ENCODE measurements around the gene IGFL3. TPM values are rescaled to one million over a fixed set of nuclear protein-coding genes. Genes with fewer than 3 reads are reported as not detected.

The IGFL3 gene
- total and polyA plus RNA-seq, 2 donors (not counting 1 experiment from before 2014, with no cell fraction given): not detected

GRCh38 chr19:46076031-46076880 lies 48.2 kb downstream of the IGFL3 start:
- Histone ChIP-seq H3K79me2 (ENCODE audit: control insufficient read depth, insufficient read depth, low read length) (no peaks in the 10 kb centered on the region), H3K27me3 (ENCODE audit: control insufficient read depth, insufficient read depth, low read length) (peaks cover 20% of the 10 kb centered on the region), H3K4me3 (replicated peaks in 1 of 4; ENCODE audit: control extremely low read depth in 1 of 4, insufficient read depth in 1 of 4, low read depth in 3 of 4, low read length in 4 of 4) (no peak overlapping the region), H3K9ac (ENCODE audit: insufficient read depth, low read length) (no peak overlapping the region), H3K27ac (ENCODE audit: insufficient read depth, low read length) (no peak overlapping the region), H3K4me2 (ENCODE audit: extremely low read depth, insufficient read depth, low read length) (no peak overlapping the region), H2AFZ (ENCODE audit: low read length) (no peak overlapping the region), H3K9me3 (ENCODE audit: control insufficient read depth, insufficient read depth, low read depth, low read length) (no peaks in the 10 kb centered on the region), H4K20me1 (ENCODE audit: control insufficient read depth, extremely low read depth, insufficient read depth, low read length) (no peaks in the 10 kb centered on the region), H3K4me1 (ENCODE audit: control insufficient read depth, extremely low read depth, insufficient read depth, low read length) (no peaks in the 10 kb centered on the region), H3K36me3 (ENCODE audit: control insufficient read depth, insufficient read depth, low read length) (no peaks in the 10 kb centered on the region)
- no peak for DNase-seq (ENCODE audit: low read depth in 2 of 2)
- TF ChIP-seq EZH2 (IDR thresholded peaks at IDR 0.05; ENCODE audit: low read length, missing control alignments) (no peak), CTCF (conservative IDR thresholded peaks at IDR 0.05 in 1 of 2, IDR thresholded peaks at IDR 0.05 in 1 of 2; ENCODE audit: low read depth in 1 of 2, low read length in 2 of 2) (no peak)

GRCh38 chr19:46073268-46073922 lies 51.1 kb downstream of the IGFL3 start:
- peaks cover 20% of the 10 kb centered on the region for H3K27me3 ChIP-seq (ENCODE audit: control insufficient read depth, insufficient read depth, low read length)
- no peak for TF ChIP-seq CTCF (conservative IDR thresholded peaks at IDR 0.05 in 1 of 2, IDR thresholded peaks at IDR 0.05 in 1 of 2; ENCODE audit: low read depth in 1 of 2, low read length in 2 of 2)
- TF ChIP-seq EZH2 (IDR thresholded peaks at IDR 0.05; ENCODE audit: low read length, missing control alignments): no peak

More at GRCh38 chr19:46073268-46073922, 51.1 kb downstream of the IGFL3 start:
- Histone ChIP-seq H4K20me1 (ENCODE audit: control insufficient read depth, extremely low read depth, insufficient read depth, low read length) (no peaks in the 10 kb centered on the region), H3K9me3 (ENCODE audit: control insufficient read depth, insufficient read depth, low read depth, low read length) (no peaks in the 10 kb centered on the region), H3K27ac (ENCODE audit: insufficient read depth, low read length) (no peak overlapping the region), H3K9ac (ENCODE audit: insufficient read depth, low read length) (no peak overlapping the region), H3K4me2 (ENCODE audit: extremely low read depth, insufficient read depth, low read length) (no peak overlapping the region), H3K79me2 (ENCODE audit: control insufficient read depth, insufficient read depth, low read length) (no peaks in the 10 kb centered on the region), H3K4me3 (replicated peaks in 1 of 4; ENCODE audit: control extremely low read depth in 1 of 4, insufficient read depth in 1 of 4, low read depth in 3 of 4, low read length in 4 of 4) (no peak overlapping the region), H2AFZ (ENCODE audit: low read length) (no peak overlapping the region), H3K36me3 (ENCODE audit: control insufficient read depth, insufficient read depth, low read length) (no peaks in the 10 kb centered on the region), H3K4me1 (ENCODE audit: control insufficient read depth, extremely low read depth, insufficient read depth, low read length) (peaks cover 7% of the 10 kb centered on the region)
- peak in 1 of 2 donors; percentile 49 for DNase-seq (ENCODE audit: low read depth in 2 of 2)

Other genes starting within 250 kb of the IGFL3 start
- gene IRF2BP1, start 238.5 kb downstream of the IGFL3 start, total RNA-seq: 22.9 and 23.1 TPM in 2 replicates
- 3.6 and 4.0 TPM in 2 replicates for gene IRF2BP1, start 238.5 kb downstream of the IGFL3 start, polyA plus RNA-seq
- gene MYPOP, start 222.1 kb downstream of the IGFL3 start, total RNA-seq: 1.3 TPM in 2 replicates
- gene MYPOP, start 222.1 kb downstream of the IGFL3 start, polyA plus RNA-seq: 0.81 and 1.1 TPM in 2 replicates
- not detected in 2 replicates for gene NANOS2, start 209.9 kb downstream of the IGFL3 start, total RNA-seq
- not detected in 2 replicates for gene NANOS2, start 209.9 kb downstream of the IGFL3 start, polyA plus RNA-seq
- gene NOVA2, start 150.8 kb downstream of the IGFL3 start, total RNA-seq: not detected in 2 replicates
- 0.01 and 0.03 TPM in 2 replicates for gene NOVA2, start 150.8 kb downstream of the IGFL3 start, polyA plus RNA-seq
- 5.6 and 8.9 TPM in 2 replicates for gene CCDC61, start 129.2 kb downstream of the IGFL3 start, total RNA-seq
- gene CCDC61, start 129.2 kb downstream of the IGFL3 start, polyA plus RNA-seq: 4.5 and 5.0 TPM in 2 replicates
- gene PGLYRP1, start 101.6 kb downstream of the IGFL3 start, total RNA-seq: not detected in 2 replicates
- not detected in 2 replicates for gene PGLYRP1, start 101.6 kb downstream of the IGFL3 start, polyA plus RNA-seq
- not detected in 2 replicates for gene IGFL4, start 83.7 kb downstream of the IGFL3 start, total RNA-seq
- gene IGFL4, start 83.7 kb downstream of the IGFL3 start, polyA plus RNA-seq: not detected in 2 replicates
- not detected in 2 replicates for gene IGFL2, start 23.6 kb upstream of the IGFL3 start, total RNA-seq
- not detected in 2 replicates for gene IGFL2, start 23.6 kb upstream of the IGFL3 start, polyA plus RNA-seq
- gene IGFL1, start 105.1 kb upstream of the IGFL3 start, total RNA-seq: not detected in 2 replicates
- not detected in 2 replicates for gene IGFL1, start 105.1 kb upstream of the IGFL3 start, polyA plus RNA-seq
- gene HIF3A, start 172.4 kb upstream of the IGFL3 start, total RNA-seq: 0.77 and 1.5 TPM in 2 replicates
- 0.12 and 0.99 TPM in 2 replicates for gene HIF3A, start 172.4 kb upstream of the IGFL3 start, polyA plus RNA-seq
- 35.2 and 46.9 TPM in 2 replicates for gene PPP5C, start 222.4 kb upstream of the IGFL3 start, total RNA-seq
- gene PPP5C, start 222.4 kb upstream of the IGFL3 start, polyA plus RNA-seq: 94.1 and 123 TPM in 2 replicates